GM23338 (cell line): ENCODE measurements around the gene MRC2.

Experiments
- CREB1 ChIP-seq: fragments of 250-450 bp; sonication (Bioruptor Pico); IDR thresholded peaks from 2 replicates; pipeline ENCODE4 v1.5.0; 2020; ENCODE audit warnings: low read depth, mild to moderate bottlenecking, moderate library complexity
- EZH2 ChIP-seq: fragments of 200-600 bp; sonication (generic); IDR thresholded peaks from one replicate; pipeline ENCODE4 v1.8.0; 2017; ENCODE audit warnings: antibody characterized with exemption, mild to moderate bottlenecking, low read depth; ENCODE audit not compliant: unreplicated experiment
- EZH2phosphoT487 ChIP-seq: fragments of 200-600 bp; sonication (generic); IDR thresholded peaks from one replicate; pipeline ENCODE4 v1.8.1; 2018; ENCODE audit warnings: antibody characterized with exemption; ENCODE audit not compliant: unreplicated experiment
- JUNB ChIP-seq: IDR thresholded peaks from one replicate; pipeline ENCODE4 v1.6.1; 2016; ENCODE audit warnings: antibody characterized with exemption; ENCODE audit not compliant: unreplicated experiment
- POLR2AphosphoS5 ChIP-seq: IDR thresholded peaks from 2 replicates; pipeline ENCODE4 v1.6.1; 2016; ENCODE audit warnings: antibody characterized with exemption, low read depth
- ZNF331 ChIP-seq: fragments of 250-450 bp; sonication (Bioruptor Pico); IDR thresholded peaks from 2 replicates; pipeline ENCODE4 v1.5.0; 2020; ENCODE audit warnings: low read depth, mild to moderate bottlenecking, moderate library complexity
- TF ChIP-seq, protein P1 (sequence below), 2 experiments: fragments of 200-600 bp in 1 of 2; sonication (generic) in 1 of 2; conservative IDR thresholded peaks; 2 replicates each; pipeline versions ENCODE4 v1.5.1 to v1.6.1; 2016 to 2017; ENCODE audit warnings: antibody characterized with exemption in 2 of 2, low read depth in 2 of 2, mild to moderate bottlenecking in 2 of 2, moderate library complexity in 1 of 2
- TF ChIP-seq, protein P2 (sequence below): IDR thresholded peaks from one replicate; pipeline ENCODE4 v1.6.1; 2018; ENCODE audit warnings: antibody characterized with exemption; ENCODE audit not compliant: unreplicated experiment

DNA sequence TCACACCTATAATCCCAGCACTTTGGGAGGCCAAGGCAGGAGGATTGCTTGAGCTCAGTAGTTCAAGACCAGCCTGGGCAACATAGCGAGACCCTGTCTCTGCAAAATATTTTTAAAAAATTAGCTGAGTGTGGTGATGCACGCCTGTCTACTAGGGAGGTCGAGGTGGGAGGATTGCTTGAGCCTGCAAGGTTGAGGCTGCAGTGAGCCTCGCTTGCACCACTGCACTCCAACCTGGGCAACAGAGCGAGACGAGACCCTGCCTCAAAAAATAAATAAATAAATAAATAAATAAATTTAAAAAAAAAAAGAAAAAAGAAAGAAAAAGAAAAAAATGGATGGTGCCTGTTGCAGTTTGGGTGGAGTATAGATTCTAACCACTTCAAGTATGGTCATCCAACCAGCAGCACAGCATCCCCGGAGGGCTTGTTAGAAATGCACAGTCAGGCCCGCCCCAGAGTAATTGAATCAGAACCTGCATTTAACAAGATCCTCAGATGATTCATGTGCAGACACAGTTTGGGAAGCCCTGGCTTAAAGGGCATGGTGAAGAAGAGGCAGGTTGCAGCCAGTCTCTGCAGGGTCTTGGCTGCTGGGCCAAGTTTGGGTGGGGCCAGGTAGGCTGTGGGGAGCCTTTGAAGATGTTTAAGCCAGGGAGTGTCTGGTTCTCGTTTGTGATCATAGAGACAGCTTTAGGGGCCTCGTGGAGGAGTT is 40.8 kb downstream of the MRC2 start:
- TF ChIP-seq POLR2AphosphoS5 (no peak), JUNB (no peak), EZH2 (no peak), EZH2phosphoT487 (no peak), CREB1 (no peak), ZNF331 (no peak)
- TF ChIP-seq, protein P1, sequence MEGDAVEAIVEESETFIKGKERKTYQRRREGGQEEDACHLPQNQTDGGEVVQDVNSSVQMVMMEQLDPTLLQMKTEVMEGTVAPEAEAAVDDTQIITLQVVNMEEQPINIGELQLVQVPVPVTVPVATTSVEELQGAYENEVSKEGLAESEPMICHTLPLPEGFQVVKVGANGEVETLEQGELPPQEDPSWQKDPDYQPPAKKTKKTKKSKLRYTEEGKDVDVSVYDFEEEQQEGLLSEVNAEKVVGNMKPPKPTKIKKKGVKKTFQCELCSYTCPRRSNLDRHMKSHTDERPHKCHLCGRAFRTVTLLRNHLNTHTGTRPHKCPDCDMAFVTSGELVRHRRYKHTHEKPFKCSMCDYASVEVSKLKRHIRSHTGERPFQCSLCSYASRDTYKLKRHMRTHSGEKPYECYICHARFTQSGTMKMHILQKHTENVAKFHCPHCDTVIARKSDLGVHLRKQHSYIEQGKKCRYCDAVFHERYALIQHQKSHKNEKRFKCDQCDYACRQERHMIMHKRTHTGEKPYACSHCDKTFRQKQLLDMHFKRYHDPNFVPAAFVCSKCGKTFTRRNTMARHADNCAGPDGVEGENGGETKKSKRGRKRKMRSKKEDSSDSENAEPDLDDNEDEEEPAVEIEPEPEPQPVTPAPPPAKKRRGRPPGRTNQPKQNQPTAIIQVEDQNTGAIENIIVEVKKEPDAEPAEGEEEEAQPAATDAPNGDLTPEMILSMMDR (conservative IDR thresholded peaks at IDR 0.05; ENCODE audit: low read depth in 2 of 2) = no peak
- TF ChIP-seq, protein P2, sequence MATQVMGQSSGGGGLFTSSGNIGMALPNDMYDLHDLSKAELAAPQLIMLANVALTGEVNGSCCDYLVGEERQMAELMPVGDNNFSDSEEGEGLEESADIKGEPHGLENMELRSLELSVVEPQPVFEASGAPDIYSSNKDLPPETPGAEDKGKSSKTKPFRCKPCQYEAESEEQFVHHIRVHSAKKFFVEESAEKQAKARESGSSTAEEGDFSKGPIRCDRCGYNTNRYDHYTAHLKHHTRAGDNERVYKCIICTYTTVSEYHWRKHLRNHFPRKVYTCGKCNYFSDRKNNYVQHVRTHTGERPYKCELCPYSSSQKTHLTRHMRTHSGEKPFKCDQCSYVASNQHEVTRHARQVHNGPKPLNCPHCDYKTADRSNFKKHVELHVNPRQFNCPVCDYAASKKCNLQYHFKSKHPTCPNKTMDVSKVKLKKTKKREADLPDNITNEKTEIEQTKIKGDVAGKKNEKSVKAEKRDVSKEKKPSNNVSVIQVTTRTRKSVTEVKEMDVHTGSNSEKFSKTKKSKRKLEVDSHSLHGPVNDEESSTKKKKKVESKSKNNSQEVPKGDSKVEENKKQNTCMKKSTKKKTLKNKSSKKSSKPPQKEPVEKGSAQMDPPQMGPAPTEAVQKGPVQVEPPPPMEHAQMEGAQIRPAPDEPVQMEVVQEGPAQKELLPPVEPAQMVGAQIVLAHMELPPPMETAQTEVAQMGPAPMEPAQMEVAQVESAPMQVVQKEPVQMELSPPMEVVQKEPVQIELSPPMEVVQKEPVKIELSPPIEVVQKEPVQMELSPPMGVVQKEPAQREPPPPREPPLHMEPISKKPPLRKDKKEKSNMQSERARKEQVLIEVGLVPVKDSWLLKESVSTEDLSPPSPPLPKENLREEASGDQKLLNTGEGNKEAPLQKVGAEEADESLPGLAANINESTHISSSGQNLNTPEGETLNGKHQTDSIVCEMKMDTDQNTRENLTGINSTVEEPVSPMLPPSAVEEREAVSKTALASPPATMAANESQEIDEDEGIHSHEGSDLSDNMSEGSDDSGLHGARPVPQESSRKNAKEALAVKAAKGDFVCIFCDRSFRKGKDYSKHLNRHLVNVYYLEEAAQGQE = no peak
